ENCODE data around the gene SNTA1.

Gene SNTA1

GRCh38 chr20:33362898-33363297 is 80.7 kb downstream of the SNTA1 start:
- no CpG with 5 or more reads among the region's 1 CpG for WGBS, 2 donors (ENCODE audit: extremely low coverage in 2 of 2, insufficient read length in 2 of 2, insufficient replicate concordance in 1 of 2)
- Histone ChIP-seq H3K79me1 (ENCODE audit: low read depth, low read length) (no peaks in the 10 kb centered on the region), H3K9me3 (replicated peaks in 1 of 2; ENCODE audit: control insufficient read depth in 2 of 2, insufficient read depth in 1 of 2, low read depth in 1 of 2, low read length in 2 of 2) (no peaks in the 10 kb centered on the region), H3K14ac (ENCODE audit: low read length) (no peak overlapping the region), H2BK12ac (ENCODE audit: low read length) (no peak overlapping the region), H3K23ac (ENCODE audit: low read depth, low read length, poor library complexity) (no peak overlapping the region), H2BK15ac (ENCODE audit: low read length) (no peak overlapping the region), H3K18ac (ENCODE audit: low read length) (no peak overlapping the region), H2AK5ac (ENCODE audit: low read depth, low read length) (no peak overlapping the region), H3K27ac (replicated peaks; ENCODE audit: low read length) (no peak overlapping the region), H2BK5ac (ENCODE audit: low read length) (no peak overlapping the region), H2AFZ (ENCODE audit: low read length) (no peak overlapping the region), H3K27me3 (ENCODE audit: control insufficient read depth in 3 of 3, insufficient read depth in 3 of 3, low read depth in 1 of 3, low read length in 3 of 3) (no peaks in the 10 kb centered on the region), H4K91ac (ENCODE audit: low read depth, low read length, poor library complexity) (no peak overlapping the region), H3K4me1 (ENCODE audit: control insufficient read depth in 2 of 2, insufficient read depth in 1 of 2, low read depth in 1 of 2, low read length in 2 of 2) (peaks cover 0 to 3% of the 10 kb centered on the region in 2 donors), H3K4ac (ENCODE audit: low read length) (no peak overlapping the region), H4K8ac (ENCODE audit: low read depth, low read length) (no peak overlapping the region), H3K4me2 (ENCODE audit: insufficient read depth, low read length, poor library complexity, severe bottlenecking) (no peak overlapping the region), H3K36me3 (replicated peaks in 1 of 2; ENCODE audit: control insufficient read depth in 2 of 2, insufficient read depth in 2 of 2, low read length in 2 of 2) (peaks cover 18 to 91% of the 10 kb centered on the region in 2 donors), H2BK120ac (ENCODE audit: low read depth, low read length) (no peak overlapping the region), H3K9ac (ENCODE audit: low read depth, low read length, poor library complexity) (no peak overlapping the region), H3K4me3 (ENCODE audit: low read length in 2 of 2) (no peak overlapping the region)
- DNase-seq (ENCODE audit: low spot score): no peak

- peaks cover 11 to 81% of the 10 kb centered on the region in 2 donors for H3K36me3 ChIP-seq (replicated peaks in 1 of 2; ENCODE audit: control insufficient read depth in 2 of 2, insufficient read depth in 2 of 2, low read length in 2 of 2)
- H3K27me3 ChIP-seq (ENCODE audit: control insufficient read depth in 3 of 3, insufficient read depth in 3 of 3, low read depth in 1 of 3, low read length in 3 of 3): no peaks in the 10 kb centered on the region
- no peak overlapping the region for H4K8ac ChIP-seq (ENCODE audit: low read depth, low read length)
- H3K4ac ChIP-seq (ENCODE audit: low read length): no peak overlapping the region
- DNase-seq (ENCODE audit: low spot score): no peak
- no peak overlapping the region for H2BK120ac ChIP-seq (ENCODE audit: low read depth, low read length)
- H3K4me1 ChIP-seq (ENCODE audit: control insufficient read depth in 2 of 2, insufficient read depth in 1 of 2, low read depth in 1 of 2, low read length in 2 of 2): peaks cover 0 to 3% of the 10 kb centered on the region in 2 donors
- H3K9me3 ChIP-seq (replicated peaks in 1 of 2; ENCODE audit: control insufficient read depth in 2 of 2, insufficient read depth in 1 of 2, low read depth in 1 of 2, low read length in 2 of 2): no peaks in the 10 kb centered on the region
- no peaks in the 10 kb centered on the region for H3K79me1 ChIP-seq (ENCODE audit: low read depth, low read length)
- H3K18ac ChIP-seq (ENCODE audit: low read length): no peak overlapping the region
- no peak overlapping the region for H3K4me3 ChIP-seq (ENCODE audit: low read length in 2 of 2)
- H3K27ac ChIP-seq (replicated peaks; ENCODE audit: low read length): no peak overlapping the region
- no peak overlapping the region for H2BK15ac ChIP-seq (ENCODE audit: low read length)
- no peak overlapping the region for H2AFZ ChIP-seq (ENCODE audit: low read length)
- H3K4me2 ChIP-seq (ENCODE audit: insufficient read depth, low read length, poor library complexity, severe bottlenecking): no peak overlapping the region
- no peak overlapping the region for H4K91ac ChIP-seq (ENCODE audit: low read depth, low read length, poor library complexity)
- no CpG with 5 or more reads among the region's 8 CpGs for WGBS, 2 donors (ENCODE audit: extremely low coverage in 2 of 2, insufficient read length in 2 of 2, insufficient replicate concordance in 1 of 2)
- H2AK5ac ChIP-seq (ENCODE audit: low read depth, low read length): no peak overlapping the region
- no peak overlapping the region for H3K9ac ChIP-seq (ENCODE audit: low read depth, low read length, poor library complexity)
- no peak overlapping the region for H3K14ac ChIP-seq (ENCODE audit: low read length)
- no peak overlapping the region for H3K23ac ChIP-seq (ENCODE audit: low read depth, low read length, poor library complexity)
- H2BK12ac ChIP-seq (ENCODE audit: low read length): no peak overlapping the region
- H2BK5ac ChIP-seq (ENCODE audit: low read length): no peak overlapping the region
Observed at GRCh38 chr20:33359399-33360261, 83.9 kb downstream of the SNTA1 start.
